Measurements from ENCODE around the gene ZNF627.

The ZNF627 gene

DNA sequence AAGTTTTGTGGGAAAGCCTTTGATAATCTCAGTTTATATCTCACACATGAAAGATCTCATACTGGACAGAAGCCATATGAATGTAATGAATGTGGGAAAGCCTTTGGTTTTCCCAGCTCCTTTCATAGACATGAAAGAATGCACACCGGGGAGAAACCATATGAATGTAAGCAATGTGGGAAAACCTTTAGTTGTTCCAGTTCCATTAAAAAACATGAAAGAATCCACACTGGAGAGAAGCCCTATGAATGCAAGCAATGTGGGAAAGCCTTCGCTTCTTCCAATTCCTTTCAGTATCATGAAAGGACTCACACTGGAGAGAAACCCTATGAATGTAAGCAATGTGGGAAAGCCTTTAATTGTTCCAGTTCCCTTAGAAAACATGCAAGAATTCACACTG, 54.8 kb downstream of the ZNF627 start:
- no peak overlapping the region for H3K4me3 ChIP-seq (replicated peaks; ENCODE audit: low read depth, low read length)
- TF ChIP-seq, protein P1, sequence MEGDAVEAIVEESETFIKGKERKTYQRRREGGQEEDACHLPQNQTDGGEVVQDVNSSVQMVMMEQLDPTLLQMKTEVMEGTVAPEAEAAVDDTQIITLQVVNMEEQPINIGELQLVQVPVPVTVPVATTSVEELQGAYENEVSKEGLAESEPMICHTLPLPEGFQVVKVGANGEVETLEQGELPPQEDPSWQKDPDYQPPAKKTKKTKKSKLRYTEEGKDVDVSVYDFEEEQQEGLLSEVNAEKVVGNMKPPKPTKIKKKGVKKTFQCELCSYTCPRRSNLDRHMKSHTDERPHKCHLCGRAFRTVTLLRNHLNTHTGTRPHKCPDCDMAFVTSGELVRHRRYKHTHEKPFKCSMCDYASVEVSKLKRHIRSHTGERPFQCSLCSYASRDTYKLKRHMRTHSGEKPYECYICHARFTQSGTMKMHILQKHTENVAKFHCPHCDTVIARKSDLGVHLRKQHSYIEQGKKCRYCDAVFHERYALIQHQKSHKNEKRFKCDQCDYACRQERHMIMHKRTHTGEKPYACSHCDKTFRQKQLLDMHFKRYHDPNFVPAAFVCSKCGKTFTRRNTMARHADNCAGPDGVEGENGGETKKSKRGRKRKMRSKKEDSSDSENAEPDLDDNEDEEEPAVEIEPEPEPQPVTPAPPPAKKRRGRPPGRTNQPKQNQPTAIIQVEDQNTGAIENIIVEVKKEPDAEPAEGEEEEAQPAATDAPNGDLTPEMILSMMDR (IDR thresholded peaks at IDR 0.05; ENCODE audit: low read depth, low read length, missing control alignments): no peak
- DNase-seq (ENCODE audit: extremely low read depth, low read depth): no peak

DNA sequence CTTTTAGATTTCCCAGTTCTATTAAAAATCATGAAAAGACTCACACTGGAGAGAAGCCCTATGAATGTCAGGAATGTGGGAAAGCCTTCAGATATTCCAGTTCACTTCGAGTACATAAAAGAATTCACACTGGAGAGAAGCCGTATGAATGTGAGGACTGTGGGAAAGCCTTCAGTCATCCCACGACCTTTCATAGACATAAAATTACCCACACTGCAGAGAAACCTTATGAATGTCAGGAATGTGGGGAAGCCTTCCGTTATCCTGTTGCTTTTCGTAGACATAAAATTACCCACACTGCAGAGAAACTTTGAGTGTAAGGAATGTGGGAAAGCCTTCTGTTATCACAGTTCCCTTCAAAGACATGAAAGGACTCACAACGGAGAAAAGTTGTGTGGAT, 55.2 kb downstream of the ZNF627 start:
- TF ChIP-seq, protein P1 (IDR thresholded peaks at IDR 0.05; ENCODE audit: low read depth, low read length, missing control alignments): no peak

DNA sequence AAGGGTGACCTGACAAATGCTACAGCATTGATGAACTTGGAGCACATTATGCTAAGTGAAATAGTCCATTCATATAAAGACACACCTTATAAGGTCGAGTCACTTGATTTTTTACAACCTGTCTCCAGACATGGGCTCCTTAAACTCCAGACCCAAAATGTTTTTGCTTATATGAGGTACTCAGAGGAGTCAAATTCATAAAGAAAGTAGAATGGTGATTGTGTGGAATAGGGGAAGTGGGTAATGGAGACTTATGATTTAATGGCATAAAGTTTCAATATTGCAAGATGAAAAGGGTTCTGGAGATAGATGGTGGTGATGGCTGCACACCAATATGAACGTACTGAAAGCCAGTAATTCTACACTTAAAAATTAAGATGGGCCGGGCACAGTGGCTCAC, 59.3 kb downstream of the ZNF627 start:
- H3K4me3 ChIP-seq (replicated peaks; ENCODE audit: low read depth, low read length): no peak overlapping the region
- no peak for DNase-seq (ENCODE audit: extremely low read depth, low read depth)
- TF ChIP-seq, protein P1 (IDR thresholded peaks at IDR 0.05; ENCODE audit: low read depth, low read length, missing control alignments): no peak

More for the DNA sequence above, 55.2 kb downstream of the ZNF627 start:
- no peak overlapping the region for H3K4me3 ChIP-seq (replicated peaks; ENCODE audit: low read depth, low read length)
- no peak for DNase-seq (ENCODE audit: extremely low read depth, low read depth)

DNA sequence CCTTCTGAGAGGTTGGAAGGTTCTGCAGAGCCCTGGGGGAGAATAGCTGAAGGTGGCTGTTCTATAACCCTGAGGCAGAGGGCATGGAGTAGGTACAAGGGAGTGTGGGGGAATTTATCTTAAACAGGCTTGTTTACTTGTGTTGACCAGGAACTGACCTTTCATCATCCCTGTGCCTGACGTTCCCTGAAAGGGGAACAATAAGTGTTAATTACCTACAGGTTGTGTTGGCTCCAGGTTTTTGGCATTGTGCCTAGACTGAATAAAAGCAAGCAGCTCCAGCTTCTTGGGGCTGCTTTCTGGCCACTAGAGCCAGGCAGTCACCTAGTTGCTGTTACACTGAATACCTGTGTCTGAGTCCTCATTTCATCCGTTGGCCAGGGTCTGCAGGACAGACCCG, 60.0 kb downstream of the ZNF627 start:
- DNase-seq (ENCODE audit: extremely low read depth, low read depth): no peak
- H3K4me3 ChIP-seq (replicated peaks; ENCODE audit: low read depth, low read length): no peak overlapping the region
- TF ChIP-seq, protein P1 (IDR thresholded peaks at IDR 0.05; ENCODE audit: low read depth, low read length, missing control alignments): no peak

DNA sequence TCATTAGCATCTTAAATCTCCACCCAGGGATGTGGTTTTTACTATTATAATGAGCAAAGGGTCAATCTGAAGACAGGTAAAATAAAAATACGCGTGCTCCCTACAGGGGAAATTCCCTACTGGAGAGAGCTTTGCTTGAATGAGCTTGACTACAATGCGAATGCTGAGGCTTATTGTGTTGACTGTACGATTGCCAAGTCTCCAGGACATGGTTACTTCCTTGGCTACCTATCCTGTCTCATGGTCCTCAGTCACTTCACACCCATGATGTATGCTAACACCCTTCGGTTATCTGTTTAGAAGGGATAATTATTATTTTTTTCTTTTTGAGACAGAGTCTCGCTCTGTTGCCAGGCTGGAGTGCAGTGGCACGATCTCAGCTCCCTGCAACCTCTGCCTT, 61.7 kb downstream of the ZNF627 start:
- DNase-seq (ENCODE audit: extremely low read depth, low read depth): no peak
- TF ChIP-seq, protein P1 (IDR thresholded peaks at IDR 0.05; ENCODE audit: low read depth, low read length, missing control alignments): no peak
- H3K4me3 ChIP-seq (replicated peaks; ENCODE audit: low read depth, low read length): no peak overlapping the region

DNA sequence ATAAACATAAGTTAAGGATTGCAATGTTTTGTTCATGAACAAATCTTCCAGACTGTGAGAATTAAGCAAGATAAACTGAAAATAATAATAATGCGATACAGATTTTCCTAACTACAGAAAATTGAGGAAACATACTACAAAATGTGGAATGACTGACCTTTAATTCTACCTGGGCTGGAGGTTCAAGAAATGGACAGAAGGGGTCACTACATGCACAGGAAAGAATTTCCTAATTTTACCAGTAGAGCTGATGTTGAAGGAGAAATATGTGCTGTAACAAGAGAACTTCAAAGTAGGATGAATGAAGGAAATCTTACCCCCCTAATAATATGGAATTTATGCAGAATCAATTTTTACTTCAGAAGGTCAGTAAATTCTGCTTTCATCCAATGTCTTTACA, 62.3 kb downstream of the ZNF627 start:
- TF ChIP-seq, protein P1 (IDR thresholded peaks at IDR 0.05; ENCODE audit: low read depth, low read length, missing control alignments): no peak
- DNase-seq (ENCODE audit: extremely low read depth, low read depth): no peak
- no peak overlapping the region for H3K4me3 ChIP-seq (replicated peaks; ENCODE audit: low read depth, low read length)

DNA sequence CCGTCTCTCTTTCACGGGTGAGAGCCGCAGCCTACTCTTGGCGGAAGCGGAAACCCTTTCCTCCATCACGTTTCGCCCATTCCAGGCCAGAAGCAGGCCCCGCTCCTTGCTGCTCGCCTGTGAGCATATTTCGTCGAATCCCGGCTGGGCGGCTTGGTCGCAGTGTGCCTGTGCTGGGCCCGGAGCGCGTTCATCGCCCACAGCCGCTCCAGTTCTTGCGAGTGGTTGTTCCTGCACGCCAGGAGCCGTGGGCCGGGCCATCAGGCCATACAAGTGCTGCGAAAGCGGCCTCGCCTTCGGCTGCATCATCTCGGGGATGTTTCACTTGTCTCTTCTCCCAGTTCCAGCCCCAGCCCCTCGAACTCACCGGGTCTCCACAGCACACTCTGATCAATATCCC, 65.0 kb downstream of the ZNF627 start:
- no peak overlapping the region for H3K4me3 ChIP-seq (replicated peaks; ENCODE audit: low read depth, low read length)
- TF ChIP-seq, protein P1 (IDR thresholded peaks at IDR 0.05; ENCODE audit: low read depth, low read length, missing control alignments): no peak
- no peak for DNase-seq (ENCODE audit: extremely low read depth, low read depth)

All from HFF-Myc (cell line).